Muscle of leg (tissue), 16 donors: Measurements from ENCODE around the gene KLRC3. TPM values are rescaled to one million over a fixed set of nuclear protein-coding genes. Genes with fewer than 3 reads are reported as not detected.
"Not testable (repeated sequence)": the region's sequence is repeated elsewhere in the genome, so short reads cannot be mapped to it uniquely, and the experiment has no call there.

Experiments
- DNase-seq: peaks from one replicate; pipeline ENCODE4 v3.0.0; 2013
- H3K27ac ChIP-seq: one replicate; pipeline ENCODE4 v1.5.1; 2013; ENCODE audit warnings: mild to moderate bottlenecking, low read length, control low read depth
- H3K27me3 ChIP-seq: one replicate; pipeline ENCODE4 v1.6.1; 2013; ENCODE audit warnings: low read length; ENCODE audit not compliant: control insufficient read depth, insufficient read depth
- H3K36me3 ChIP-seq: one replicate; pipeline ENCODE4 v1.6.1; 2013; ENCODE audit warnings: low read length; ENCODE audit not compliant: control insufficient read depth, insufficient read depth
- H3K4me1 ChIP-seq: one replicate; pipeline ENCODE4 v1.6.1; 2013; ENCODE audit warnings: low read length; ENCODE audit not compliant: control insufficient read depth, insufficient read depth
- H3K4me3 ChIP-seq: one replicate; pipeline ENCODE4 v1.5.1; 2013; ENCODE audit warnings: low read length, control low read depth
- H3K9me3 ChIP-seq: replicated peaks from 2 replicates; pipeline ENCODE4 v1.6.1; 2013; ENCODE audit warnings: low read depth, low read length; ENCODE audit not compliant: control insufficient read depth
- WGBS: methylation state at CpG from one replicate; pipeline ENCODE4 v1.1.5; 2013; ENCODE audit warnings: missing lambda C conversion rate; ENCODE audit not compliant: insufficient coverage; 5-methylcytosine and 5-hydroxymethylcytosine counted together
- long read RNA-seq, 11 donors: transcript quantifications; one replicate each; lab custom pipeline, GENCODE V29; 2026
- polyA plus RNA-seq, 8 donors: library from polyadenylated mRNA; unstranded; fragments of 120-200 nt; gene quantifications; one replicate each; pipeline versions ENCODE4 v1.2.1 to v1.2.3, GENCODE V29; 2013; ENCODE audit warnings: inconsistent platforms in 1 of 8, low replicate concordance in 1 of 8; ENCODE audit not compliant: insufficient read length in 8 of 8, insufficient read depth in 1 of 8
- total RNA-seq: library from RNA; stranded (reverse); fragments of 120-200 nt; gene quantifications from one replicate; pipeline ENCODE4 v1.2.4, GENCODE V29; 2013

KLRC3 gene
- 0.09 TPM for total RNA-seq
- polyA plus RNA-seq, result under 1 TPM in 2 of 8 donors, not detected in 6; 0.16 to 0.30 TPM
- long read RNA-seq, donor 1, result 0 reads
- long read RNA-seq, donor 2, result 0 reads
- long read RNA-seq, donor 3, result 0 reads
- long read RNA-seq, donor 4, result 0 reads
- long read RNA-seq, donor 5, result 0 reads
- long read RNA-seq, donor 6, result 0 reads
- long read RNA-seq, donor 7, result 0 reads
- long read RNA-seq, donor 8, result 0 reads
- long read RNA-seq, donor 9, result 0 reads
- long read RNA-seq, donor 10, partial matches to known transcripts, result 0 of 1 reads
- long read RNA-seq, donor 10, other reads (novel, unspliced or antisense), result 0 of 1 reads
- long read RNA-seq, donor 11, result 0 reads

GRCh38 chr12:10420334-10420733 lies at the start of gene KLRC3:
KLRC3 (minus strand) TSS chr12:10420595; CDS start chr12:10420550, 45 bp downstream.
- H3K4me3 ChIP-seq, result not testable (repeated sequence)

GRCh38 chr12:10469701-10470100 lies 49.3 kb upstream of the KLRC3 start:
- Histone ChIP-seq H3K27ac (no peak overlapping the region), H3K4me1 (no peaks in the 10 kb centered on the region), H3K9me3 (no peaks in the 10 kb centered on the region), H3K27me3 (no peaks in the 10 kb centered on the region), H3K36me3 (no peaks in the 10 kb centered on the region), H3K4me3 (no peak overlapping the region)
- no CpG with 5 or more reads among the region's 1 CpG for WGBS
- DNase-seq, result no peak

More at GRCh38 chr12:10420334-10420733, at the start of gene KLRC3:
- WGBS, result no CpG with 5 or more reads among the region's 1 CpG
- H3K9me3 ChIP-seq, H3K27me3 ChIP-seq, DNase-seq, H3K36me3 ChIP-seq, H3K4me1 ChIP-seq, H3K27ac ChIP-seq: not testable (repeated sequence)

GRCh38 chr12:10466311-10466710 lies 45.9 kb upstream of the KLRC3 start:
- Histone ChIP-seq H3K4me3 (no peak overlapping the region), H3K36me3 (no peaks in the 10 kb centered on the region), H3K27ac (no peak overlapping the region), H3K4me1 (no peaks in the 10 kb centered on the region), H3K9me3 (peaks cover 2% of the 10 kb centered on the region), H3K27me3 (no peaks in the 10 kb centered on the region)
- WGBS, result 89% methylated on average over 4 of the region's 4 CpGs
- no peak for DNase-seq

DNA sequence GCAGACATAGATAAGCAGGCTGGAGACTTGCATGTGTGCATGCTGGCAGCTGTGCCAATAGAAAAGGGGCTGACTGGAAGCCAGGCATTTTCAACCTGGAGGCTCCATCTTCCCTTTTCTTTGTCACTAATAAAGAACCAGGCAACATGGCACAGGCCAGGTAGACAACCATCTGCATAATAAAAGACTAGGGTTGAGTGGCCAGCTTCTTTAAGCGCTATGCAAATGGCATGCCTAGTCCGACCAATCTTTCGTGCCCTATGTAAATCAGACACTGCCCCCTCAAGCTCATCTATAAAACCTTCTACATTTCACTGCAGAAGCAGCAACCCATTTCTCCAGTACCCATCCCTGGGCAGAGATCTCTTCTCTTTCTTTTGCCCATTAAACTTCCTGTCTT lies 37.4 kb upstream of the KLRC3 start:
- Histone ChIP-seq H3K4me1 (no peaks in the 10 kb centered on the region), H3K27me3 (no peaks in the 10 kb centered on the region), H3K36me3 (no peaks in the 10 kb centered on the region), H3K4me3 (no peak overlapping the region), H3K27ac (no peak overlapping the region), H3K9me3 (peaks cover 21% of the 10 kb centered on the region)
- no peak for DNase-seq
- 76% methylated on average over 3 of the region's 3 CpGs for WGBS

DNA sequence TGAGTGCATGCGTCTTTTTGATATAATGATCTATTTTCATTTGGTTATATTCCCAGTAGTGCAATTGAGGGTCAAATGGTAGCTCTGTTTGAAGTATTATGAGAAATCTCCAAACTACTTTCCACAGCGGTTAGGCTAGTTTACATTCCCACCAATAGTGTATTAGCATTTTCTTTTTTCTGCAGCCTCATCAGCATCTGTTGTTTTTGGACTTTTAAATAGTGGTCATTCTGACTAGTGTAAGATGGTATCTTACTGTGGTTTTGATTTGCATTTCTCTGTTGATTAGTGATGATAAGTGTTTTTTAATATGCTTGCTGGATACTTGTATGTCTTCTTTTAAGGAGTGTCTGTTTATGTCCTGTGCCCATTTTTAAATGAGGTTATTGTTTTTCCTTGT lies 36.5 kb upstream of the KLRC3 start:
- no peak overlapping the region for H3K4me3 ChIP-seq
- H3K27me3 ChIP-seq, result no peaks in the 10 kb centered on the region
- H3K36me3 ChIP-seq, result no peaks in the 10 kb centered on the region
- H3K27ac ChIP-seq, result no peak overlapping the region
- H3K9me3 ChIP-seq, result peaks cover 21% of the 10 kb centered on the region
- no peak for DNase-seq
- WGBS, result no CpG with 5 or more reads among the region's 2 CpGs
- H3K4me1 ChIP-seq, result no peaks in the 10 kb centered on the region

GRCh38 chr12:10455766-10456165 lies 35.4 kb upstream of the KLRC3 start:
- no peak overlapping the region for H3K27ac ChIP-seq
- no peaks in the 10 kb centered on the region for H3K4me1 ChIP-seq
- peaks cover 19% of the 10 kb centered on the region for H3K9me3 ChIP-seq
- no peaks in the 10 kb centered on the region for H3K27me3 ChIP-seq
- no peak for DNase-seq
- no peak overlapping the region for H3K4me3 ChIP-seq
- WGBS, result no CpG with 5 or more reads among the region's 1 CpG
- no peaks in the 10 kb centered on the region for H3K36me3 ChIP-seq

DNA sequence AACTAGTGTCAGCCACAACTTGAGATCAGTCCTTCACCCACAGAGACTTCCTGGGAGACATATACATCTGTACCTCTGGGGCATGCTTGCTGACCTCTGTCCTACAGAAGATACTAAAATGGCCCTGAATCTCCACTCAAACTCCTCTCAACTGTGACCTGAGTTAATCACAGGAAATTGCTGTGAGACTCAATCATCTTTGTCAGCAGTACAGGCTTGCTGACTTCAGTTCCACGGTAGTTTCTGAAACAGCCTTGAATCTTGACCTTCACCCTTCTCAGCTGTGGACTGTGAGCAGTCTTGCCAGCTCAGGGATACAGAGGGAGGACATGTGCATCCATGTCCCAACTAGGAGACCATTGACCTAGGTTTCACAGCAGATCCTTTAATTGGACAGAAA lies 34.1 kb upstream of the KLRC3 start:
- Histone ChIP-seq H3K27me3 (no peaks in the 10 kb centered on the region), H3K27ac (no peak overlapping the region), H3K4me1 (no peaks in the 10 kb centered on the region), H3K9me3 (peaks cover 19% of the 10 kb centered on the region), H3K4me3 (no peak overlapping the region), H3K36me3 (no peaks in the 10 kb centered on the region)
- no peak for DNase-seq
- 67% methylated on average over 1 of the region's 1 CpG for WGBS

DNA sequence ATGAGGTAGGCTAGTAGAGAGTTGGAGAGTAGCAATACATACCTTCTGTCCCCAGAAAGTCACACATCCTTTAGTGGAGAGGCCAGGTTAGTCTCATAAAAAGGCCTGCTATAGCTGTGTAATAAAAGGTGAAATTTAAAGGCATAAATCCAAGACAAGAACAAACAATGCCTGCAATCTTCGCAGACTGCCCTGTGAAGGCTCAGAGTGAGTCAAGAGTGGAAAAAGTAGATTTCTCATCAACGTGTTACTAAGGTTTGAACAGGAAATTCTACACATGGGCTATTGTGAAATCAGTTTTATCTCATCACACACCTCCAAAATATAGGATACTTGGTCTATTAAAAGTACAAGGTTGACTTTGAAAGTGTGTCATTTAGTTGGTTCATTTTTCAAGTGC lies 32.8 kb upstream of the KLRC3 start, which contains the start of gene KLRC1:
KLRC1 (minus strand) TSS at position 222 of the 400 bp plus-strand sequence. CDS start 2,221 bp downstream, outside the sequence.
- Histone ChIP-seq H3K27ac (no peak within 1 kb of the TSS), H3K4me3 (no peak within 1 kb of the TSS), H3K4me1 (no peaks in the 10 kb centered on the region), H3K9me3 (peaks cover 19% of the 10 kb centered on the region), H3K27me3 (no peaks in the 10 kb centered on the region), H3K36me3 (no peaks in the 10 kb centered on the region)
- no CpG with 5 or more reads among the region's 2 CpGs for WGBS
- no peak for DNase-seq

DNA sequence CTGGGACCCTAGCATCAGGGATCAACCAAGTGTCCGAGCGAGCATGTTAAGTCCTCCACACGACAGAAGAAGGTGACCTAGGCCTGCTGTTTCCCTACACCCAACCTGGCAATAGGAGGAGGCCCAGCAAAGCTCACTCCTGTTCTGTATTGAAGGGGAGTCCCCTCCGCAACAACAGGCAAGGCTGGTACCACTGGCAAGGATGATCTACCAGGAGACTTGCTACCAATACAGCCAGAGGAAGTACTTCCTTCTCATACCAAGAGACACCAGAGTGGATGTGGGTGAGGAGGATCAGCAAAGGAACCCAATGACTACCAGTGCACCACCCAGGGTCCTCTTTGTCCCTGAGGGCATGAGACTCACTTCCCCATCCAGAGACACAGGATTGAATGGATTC lies 27.8 kb upstream of the KLRC3 start:
- no CpG with 5 or more reads among the region's 4 CpGs for WGBS
- no peak overlapping the region for H3K27ac ChIP-seq
- no peak for DNase-seq
- H3K9me3 ChIP-seq, result no peaks in the 10 kb centered on the region
- H3K36me3 ChIP-seq, result no peaks in the 10 kb centered on the region
- H3K4me3 ChIP-seq, result no peak overlapping the region
- no peaks in the 10 kb centered on the region for H3K27me3 ChIP-seq
- H3K4me1 ChIP-seq, result no peaks in the 10 kb centered on the region

GRCh38 chr12:10446052-10446451 lies 25.7 kb upstream of the KLRC3 start:
- WGBS, result 100% methylated on average over 2 of the region's 5 CpGs
- not testable (repeated sequence) for H3K9me3 ChIP-seq, H3K27ac ChIP-seq

More at GRCh38 chr12:10446052-10446451, 25.7 kb upstream of the KLRC3 start:
- H3K27me3 ChIP-seq, DNase-seq, H3K4me3 ChIP-seq, H3K36me3 ChIP-seq, H3K4me1 ChIP-seq: not testable (repeated sequence)
